ENCODE data around the gene AMOTL2.

Gene AMOTL2

DNA sequence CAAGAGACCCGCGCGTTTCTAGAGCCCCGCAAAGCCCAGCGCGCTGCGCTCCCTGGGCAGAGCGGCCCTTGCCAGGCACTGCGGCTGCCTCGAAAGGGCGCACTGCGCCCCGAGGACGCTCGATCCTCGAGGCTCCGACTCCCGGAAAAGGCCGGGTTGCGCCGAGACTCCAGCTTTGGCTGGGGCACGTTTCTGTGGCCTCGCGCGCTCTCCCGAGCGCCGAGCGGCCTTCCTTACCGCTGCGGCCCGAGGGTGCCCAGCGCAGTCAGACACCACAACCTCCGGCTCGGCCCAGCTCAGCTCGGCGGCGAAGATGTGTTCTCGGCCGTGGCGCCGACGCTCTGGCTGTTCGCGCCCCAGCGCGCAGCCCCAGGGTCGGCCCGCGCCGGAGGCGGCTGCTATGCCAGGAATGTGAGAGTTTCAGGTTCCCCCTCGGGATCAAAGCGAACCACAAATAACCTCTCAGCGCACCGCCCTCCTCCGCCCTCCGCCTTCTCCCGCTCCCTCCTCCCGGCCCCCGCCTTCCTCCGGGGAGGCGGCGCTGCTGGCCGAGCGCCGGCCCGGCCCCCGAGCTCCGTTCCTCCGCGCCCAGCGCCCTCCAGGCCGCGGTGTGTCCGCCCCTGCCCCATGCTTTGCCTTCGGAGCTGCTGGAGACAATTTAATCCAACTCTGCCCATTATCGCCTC lies at the start of gene AMOTL2:
AMOTL2 (minus strand) TSS at position 343 of the 686 bp plus-strand sequence. CDS start 3,014 bp downstream, outside the sequence.
- peak; percentile 95 for DNase-seq (ENCODE audit: low spot score)

DNA sequence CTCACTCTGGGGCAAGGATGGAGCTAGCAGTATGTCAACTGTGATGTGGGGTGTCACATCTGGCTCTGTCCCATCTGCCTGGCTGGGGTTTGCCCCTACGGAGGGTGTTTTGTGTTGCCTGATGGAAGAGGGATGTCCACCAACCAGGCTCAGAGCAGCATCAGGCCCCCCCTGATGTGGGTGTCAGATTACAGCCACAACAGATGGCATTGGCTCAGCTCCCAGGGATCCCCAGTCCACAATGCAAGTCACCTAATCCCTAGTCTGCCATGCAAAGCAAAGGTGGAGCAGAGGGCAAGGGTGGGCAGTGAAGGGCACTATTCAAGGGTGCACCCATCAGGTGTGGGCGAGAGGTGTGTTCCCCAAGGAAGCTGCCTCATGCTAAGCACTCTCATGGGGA lies 48.9 kb upstream of the AMOTL2 start:
- peak; percentile 41 for DNase-seq (ENCODE audit: low spot score)

DNA sequence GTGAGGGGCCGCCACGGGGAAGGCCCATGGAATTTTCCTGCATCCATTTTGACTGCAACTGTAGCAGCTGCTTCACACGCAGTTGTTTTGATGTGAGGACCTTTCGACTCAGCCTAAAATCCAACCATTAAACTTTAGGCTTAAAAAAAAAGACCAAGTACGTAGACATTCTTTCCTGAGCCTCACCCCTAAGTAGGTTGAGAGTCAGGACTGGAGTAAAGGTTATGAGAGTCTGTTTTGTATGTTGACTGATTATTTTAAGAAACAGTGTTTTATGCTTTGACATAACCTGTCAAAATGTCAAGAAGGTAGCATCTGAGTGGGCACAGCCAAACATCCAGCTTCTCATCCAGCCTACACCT lies 45.7 kb upstream of the AMOTL2 start:
- no peak for DNase-seq (ENCODE audit: low spot score)

GRCh38 chr3:134419214-134419959 lies 45.1 kb upstream of the AMOTL2 start:
- DNase-seq (ENCODE audit: low spot score): peak; percentile 25

- DNase-seq (ENCODE audit: low spot score): no peak
Observed at GRCh38 chr3:134409041-134409440, 34.8 kb upstream of the AMOTL2 start.

DNA sequence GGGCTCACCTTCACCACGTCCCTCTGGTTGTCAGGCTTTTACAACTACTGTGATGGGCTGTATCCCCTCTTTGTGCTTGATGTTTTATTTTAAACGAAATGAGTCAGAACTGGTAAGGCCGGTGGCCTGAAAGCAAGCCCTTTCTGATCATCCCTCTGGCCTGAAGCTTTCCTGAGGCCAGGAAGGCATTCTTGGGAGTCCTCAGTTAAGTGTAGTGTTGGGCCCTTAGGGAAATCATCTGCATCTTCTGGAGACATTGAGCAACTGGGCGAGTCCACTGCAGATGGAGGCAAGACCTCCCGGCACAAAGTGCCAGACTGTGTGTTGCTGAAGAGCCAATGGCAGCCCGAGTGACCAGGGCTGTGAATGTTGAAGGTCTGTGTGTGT lies 33.0 kb upstream of the AMOTL2 start:
- no peak for DNase-seq (ENCODE audit: low spot score)

GRCh38 chr3:134406331-134407238 lies 32.3 kb upstream of the AMOTL2 start:
- no peak for DNase-seq (ENCODE audit: low spot score)

- DNase-seq (ENCODE audit: low spot score): no peak
Observed at GRCh38 chr3:134404366-134404885, 30.2 kb upstream of the AMOTL2 start.

DNA sequence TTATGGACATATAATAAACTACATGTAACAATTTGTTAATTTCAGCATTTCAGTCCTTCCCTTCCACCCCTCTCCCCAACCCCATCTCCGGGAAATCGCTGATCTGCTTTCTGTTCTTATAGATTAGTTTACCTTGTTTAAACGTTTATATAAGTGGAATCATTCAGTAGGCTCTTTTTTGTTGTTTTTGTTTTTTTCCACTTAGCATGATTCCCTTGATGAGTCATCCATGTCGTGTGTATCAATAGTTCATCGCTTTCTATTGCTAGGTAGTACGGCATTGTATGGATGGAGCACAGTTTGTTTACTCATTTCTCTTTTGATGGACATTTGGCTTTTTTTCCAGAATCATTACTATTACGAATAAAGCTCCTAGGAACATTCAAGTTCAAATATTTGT lies 23.5 kb upstream of the AMOTL2 start:
- DNase-seq (ENCODE audit: low spot score): no peak

- no peak for DNase-seq (ENCODE audit: low spot score)
Observed at GRCh38 chr3:134395103-134395502, 20.9 kb upstream of the AMOTL2 start.

- DNase-seq (ENCODE audit: low spot score): no peak
Observed at GRCh38 chr3:134394380-134394779, 20.1 kb upstream of the AMOTL2 start.

DNA sequence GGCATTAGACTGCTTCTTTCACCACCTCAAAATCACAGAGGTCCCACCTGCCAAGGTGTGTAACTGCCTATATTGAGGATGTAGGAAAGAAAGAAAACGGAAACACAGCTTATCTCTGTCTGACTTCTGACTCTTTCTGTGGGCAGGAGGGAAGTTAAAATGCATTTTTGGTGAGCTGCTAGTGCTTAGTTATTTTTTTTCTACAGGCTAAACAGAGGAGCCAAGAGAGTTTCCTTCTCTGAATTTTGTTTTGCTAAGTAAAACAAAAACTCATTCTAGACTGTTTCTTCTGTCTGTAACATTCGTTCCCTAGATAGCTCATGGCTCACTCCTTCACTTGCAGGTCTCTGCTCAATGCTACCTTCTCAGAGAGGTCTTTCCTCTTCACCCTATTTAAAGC lies 18.8 kb upstream of the AMOTL2 start:
- DNase-seq (ENCODE audit: low spot score): no peak

DNA sequence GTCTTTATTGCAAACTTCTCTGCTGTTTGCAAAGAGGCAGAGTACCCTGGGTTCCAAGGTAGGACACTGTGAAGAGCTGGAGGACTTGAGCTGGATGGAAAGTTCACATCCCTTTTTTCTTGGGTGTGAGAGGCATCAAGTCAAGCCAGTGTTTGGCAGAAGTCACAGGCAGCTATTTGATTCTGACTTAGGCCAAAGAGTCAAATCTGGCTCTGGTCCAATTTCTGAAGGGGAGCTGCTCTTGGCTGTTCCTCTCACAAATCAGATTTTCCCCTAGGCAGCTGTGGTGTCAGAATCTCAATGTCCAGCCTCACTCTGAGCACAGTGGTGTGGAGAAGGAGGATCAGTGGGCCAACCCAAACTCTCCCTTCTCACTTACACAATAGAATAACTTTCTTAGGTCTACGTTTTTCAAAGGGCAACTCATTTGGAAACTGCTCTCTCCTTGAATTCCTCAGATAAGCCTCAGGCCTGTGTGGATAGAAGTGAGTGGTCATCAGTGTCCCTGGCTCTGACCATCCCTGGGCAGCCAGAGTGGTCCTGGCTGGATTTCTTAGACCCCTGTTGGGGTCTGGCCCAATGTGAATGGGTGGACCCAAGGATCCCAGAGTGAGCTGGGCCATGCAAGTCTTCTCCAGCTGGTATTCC lies 18.2 kb upstream of the AMOTL2 start:
- no peak for DNase-seq (ENCODE audit: low spot score)

- DNase-seq (ENCODE audit: low spot score): no peak
Observed at GRCh38 chr3:134389865-134390264, 15.6 kb upstream of the AMOTL2 start.

DNA sequence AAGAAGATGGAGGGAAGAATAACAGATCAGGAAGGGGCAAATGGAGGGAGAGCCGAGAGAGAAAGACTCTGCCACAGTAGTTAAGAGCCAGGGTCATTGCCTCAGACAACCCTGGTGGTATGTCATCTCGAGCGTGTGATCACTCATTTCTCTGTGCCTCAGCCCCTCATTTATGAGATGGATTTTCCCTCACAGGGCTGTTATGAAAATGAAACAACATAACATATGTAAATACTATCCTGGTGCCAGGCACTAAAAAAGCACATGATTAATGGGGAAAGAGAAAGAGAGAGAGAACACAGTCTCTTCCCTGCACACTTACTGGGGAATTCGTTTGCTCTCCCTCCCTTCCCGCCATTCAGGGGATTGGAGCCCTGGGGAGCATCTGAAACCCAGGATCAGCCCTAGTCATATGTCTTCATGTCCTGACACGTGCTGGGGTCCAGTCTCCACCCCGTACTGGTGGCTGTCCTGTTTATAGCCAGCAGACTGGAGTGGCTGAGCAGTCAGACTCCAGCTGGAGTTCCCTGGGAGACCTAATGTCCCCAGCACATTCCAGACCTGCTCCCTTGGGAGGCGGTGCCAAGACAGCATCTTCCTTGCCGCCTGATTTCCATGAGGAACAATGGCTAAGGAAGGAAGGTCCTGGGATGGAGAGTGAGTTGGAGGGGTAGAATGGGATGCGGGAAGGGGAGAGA lies 14.7 kb upstream of the AMOTL2 start:
- DNase-seq (ENCODE audit: low spot score): no peak

DNA sequence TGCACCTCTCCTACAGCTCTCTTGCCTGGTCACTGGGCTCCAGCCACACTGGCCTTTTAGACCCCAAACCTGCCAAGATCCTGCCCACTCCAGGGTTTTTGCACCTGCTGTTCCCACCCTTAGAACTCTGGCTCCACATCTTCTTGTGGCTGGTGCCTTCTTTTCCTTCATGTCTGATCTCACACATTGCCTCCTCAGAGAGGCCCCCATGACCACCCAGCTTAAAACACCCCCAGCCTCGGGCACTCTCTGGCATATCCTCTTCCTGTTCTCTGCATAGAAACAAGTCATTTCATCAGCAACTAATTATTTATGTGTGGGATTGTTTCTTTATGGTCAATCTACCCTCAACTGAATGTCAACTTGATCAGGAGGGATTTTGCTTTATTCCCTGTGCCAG lies 14.0 kb upstream of the AMOTL2 start:
- DNase-seq (ENCODE audit: low spot score): no peak

GRCh38 chr3:134387293-134387692 lies 13.0 kb upstream of the AMOTL2 start:
- DNase-seq (ENCODE audit: low spot score): no peak

DNA sequence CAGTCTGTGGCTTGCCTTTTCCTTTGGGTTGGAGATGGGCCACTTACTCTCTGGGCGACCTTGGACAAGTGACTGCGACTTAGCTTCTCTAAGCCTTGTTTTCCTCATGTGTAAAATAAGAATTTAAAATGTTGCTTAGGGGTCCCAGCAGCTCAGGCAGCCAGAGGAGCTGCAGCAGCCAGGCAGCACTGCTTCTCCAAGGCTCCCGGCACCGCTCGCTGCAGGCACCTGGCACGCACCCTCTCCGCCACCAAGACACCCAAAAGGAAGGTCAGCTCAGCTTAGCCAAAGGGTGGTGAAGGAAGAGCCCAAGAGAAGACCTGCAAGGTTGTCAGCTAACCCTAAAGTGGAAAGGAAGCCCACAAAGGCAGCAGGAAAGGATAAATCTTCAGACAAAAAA lies 10.7 kb upstream of the AMOTL2 start:
- no peak for DNase-seq (ENCODE audit: low spot score)

- DNase-seq (ENCODE audit: low spot score): peak; percentile 38
Observed at GRCh38 chr3:134381831-134382442, 7.7 kb upstream of the AMOTL2 start.

- no peak for DNase-seq (ENCODE audit: low spot score)
Observed at GRCh38 chr3:134381076-134381475, 6.8 kb upstream of the AMOTL2 start.

DNA sequence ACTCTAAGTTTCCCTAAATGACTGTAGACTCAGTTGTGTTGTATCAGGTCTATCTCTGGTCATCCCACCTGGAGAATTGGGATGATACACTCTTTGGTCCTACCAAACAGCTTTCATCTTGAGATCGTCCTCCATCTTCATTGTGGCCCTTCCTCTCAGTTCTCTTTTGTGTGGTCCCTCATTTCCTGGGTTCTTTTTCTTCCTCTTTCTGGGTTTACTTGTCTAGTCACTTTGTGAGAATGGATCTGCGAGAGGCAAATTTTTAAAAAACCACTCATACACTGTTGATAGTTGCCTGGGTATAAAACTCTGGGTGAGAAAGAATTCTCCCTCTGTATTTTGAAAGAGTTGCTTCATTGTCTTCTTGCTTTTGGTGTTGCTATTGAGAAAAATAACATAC lies 6.0 kb upstream of the AMOTL2 start:
- no peak for DNase-seq (ENCODE audit: low spot score)

Measured in SW480 (cell line).